Stimulated activated CD8-positive, alpha-beta memory T cell treated with anti-CD3 and anti-CD28 coated beads, Interleukin-4, amount 100 ng/mL, for 24 hours (primary cell): ENCODE data around the gene UBE3B.

Experiments
- DNase-seq: peaks from one replicate; pipeline ENCODE4 v3.0.0-alpha.2; 2020; ENCODE audit warnings: low read depth

UBE3B gene

GRCh38 chr12:109577311-109577710 is 99.9 kb downstream of the UBE3B start:
- no peak for DNase-seq

- no peak for DNase-seq
Measured at GRCh38 chr12:109578330-109578927, 101.0 kb downstream of the UBE3B start.

GRCh38 chr12:109579639-109580038 is 102.2 kb downstream of the UBE3B start:
- DNase-seq, result no peak

GRCh38 chr12:109580272-109580671 is 102.8 kb downstream of the UBE3B start:
- DNase-seq, result no peak

GRCh38 chr12:109580684-109581333 is 103.4 kb downstream of the UBE3B start:
- no peak for DNase-seq

GRCh38 chr12:109581334-109581691 is 103.9 kb downstream of the UBE3B start:
- DNase-seq, result no peak

- no peak for DNase-seq
Measured at GRCh38 chr12:109581856-109582255, 104.4 kb downstream of the UBE3B start.

GRCh38 chr12:109582636-109583035 is 105.2 kb downstream of the UBE3B start:
- no peak for DNase-seq

GRCh38 chr12:109583733-109584132 is 106.3 kb downstream of the UBE3B start:
- DNase-seq, result no peak
